Astrocyte of the spinal cord (primary cell): ENCODE measurements around the gene RYR3.

ENCODE experiments used
- DNase-seq: peaks from one replicate; pipeline ENCODE4 v3.0.0; 2011; ENCODE audit warnings: low read depth, low spot score
- H3K4me3 ChIP-seq: 2 replicates; pipeline ENCODE4 v1.5.1; 2011; ENCODE audit warnings: low read depth, mild to moderate bottlenecking, low read length, moderate library complexity
- CTCF ChIP-seq: IDR thresholded peaks from 2 replicates; pipeline ENCODE4 v1.5.1; 2012; ENCODE audit warnings: low read depth, mild to moderate bottlenecking, low read length, inconsistent platforms
- in situ Hi-C: cut with HindIII; loops from 2 replicates; pipeline ENCODE4 v1.10.0; 2017; ENCODE audit warnings: low sequenced_read_pairs

RYR3 gene

GRCh38 chr15:33649217-33649933 is 338.6 kb downstream of the RYR3 start:
- in situ Hi-C loops = no loop called here
- H3K4me3 ChIP-seq = no peak overlapping the region
- DNase-seq = no peak
- no peak for TF ChIP-seq CTCF

GRCh38 chr15:33654860-33655259 is 344.1 kb downstream of the RYR3 start:
- DNase-seq = no peak
- no peak overlapping the region for H3K4me3 ChIP-seq
- TF ChIP-seq CTCF = no peak
- in situ Hi-C loops = no loop called here

GRCh38 chr15:33655488-33655887 is 344.7 kb downstream of the RYR3 start:
- no peak for TF ChIP-seq CTCF
- no peak for DNase-seq
- no peak overlapping the region for H3K4me3 ChIP-seq
- in situ Hi-C loops = no loop called here

- no peak for TF ChIP-seq CTCF
- no peak overlapping the region for H3K4me3 ChIP-seq
- no peak for DNase-seq
- in situ Hi-C loops = no loop called here
Observed at GRCh38 chr15:33656168-33656567, 345.4 kb downstream of the RYR3 start.

- no peak for TF ChIP-seq CTCF
- no peak overlapping the region for H3K4me3 ChIP-seq
- in situ Hi-C loops = no loop called here
- DNase-seq = no peak
Observed at GRCh38 chr15:33660151-33660550, 349.4 kb downstream of the RYR3 start.

GRCh38 chr15:33662014-33662413 is 351.2 kb downstream of the RYR3 start:
- no peak for TF ChIP-seq CTCF
- DNase-seq = no peak
- in situ Hi-C loops = no loop called here
- H3K4me3 ChIP-seq = no peak overlapping the region
